NCI-H2029 (cell line): ENCODE measurements around the gene PSMC6.
A peak's percentile ranks its signal among the peaks of the same experiment; 100 is the strongest.

ENCODE experiments used
- DNase-seq: peaks from one replicate; lab custom pipeline; 2025; lab: John Stamatoyannopoulos, UW

The PSMC6 gene

DNA sequence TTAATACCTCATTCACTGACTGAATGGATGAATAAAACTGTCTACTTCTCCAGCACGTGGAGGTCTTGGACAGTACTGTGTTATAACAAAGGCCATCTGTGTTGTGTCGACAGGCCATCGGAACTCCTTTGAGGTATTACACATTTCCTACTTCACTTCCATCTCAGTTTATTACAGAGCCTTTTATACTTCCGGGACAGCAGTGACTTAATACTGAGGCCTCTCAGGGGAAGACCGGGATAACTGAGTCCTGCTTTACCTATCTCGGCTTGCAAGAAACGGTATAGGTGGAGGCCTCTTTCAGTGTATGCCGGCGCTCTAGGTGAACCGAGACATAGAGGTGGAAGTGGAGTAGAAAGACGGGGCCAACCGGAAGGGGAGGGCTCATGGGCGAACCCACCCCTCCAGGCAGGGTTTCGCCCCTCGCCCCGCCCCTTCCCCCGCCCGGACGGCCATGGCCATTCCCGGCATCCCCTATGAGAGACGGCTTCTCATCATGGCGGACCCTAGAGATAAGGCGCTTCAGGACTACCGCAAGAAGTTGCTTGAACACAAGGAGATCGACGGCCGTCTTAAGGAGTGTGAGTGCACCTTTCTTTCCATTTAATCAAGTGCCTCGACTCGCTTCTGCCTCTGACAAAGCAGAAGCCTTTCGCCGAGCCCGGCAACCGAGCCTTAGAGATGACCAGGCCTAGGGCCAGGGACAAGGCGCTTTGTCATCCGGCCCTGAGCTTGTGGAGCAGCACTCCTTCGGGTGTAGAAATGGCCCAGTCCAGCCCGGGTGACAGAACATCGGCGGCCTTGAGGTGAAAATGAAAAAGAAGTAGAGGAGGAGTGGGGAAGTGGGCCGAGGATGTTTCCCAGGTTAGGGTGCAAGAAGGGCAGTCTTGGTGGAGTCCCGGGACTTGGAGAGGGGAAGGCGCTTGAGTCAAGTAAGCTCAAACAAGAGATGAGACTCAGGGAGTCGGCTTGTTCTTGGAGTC is at the start of gene PSMC6:
TSS of gene PSMC6 (plus strand) at position 477 of the 983 bp plus-strand sequence. CDS start at position 497, 20 bp downstream.
- DNase-seq: peak; percentile 97

DNA sequence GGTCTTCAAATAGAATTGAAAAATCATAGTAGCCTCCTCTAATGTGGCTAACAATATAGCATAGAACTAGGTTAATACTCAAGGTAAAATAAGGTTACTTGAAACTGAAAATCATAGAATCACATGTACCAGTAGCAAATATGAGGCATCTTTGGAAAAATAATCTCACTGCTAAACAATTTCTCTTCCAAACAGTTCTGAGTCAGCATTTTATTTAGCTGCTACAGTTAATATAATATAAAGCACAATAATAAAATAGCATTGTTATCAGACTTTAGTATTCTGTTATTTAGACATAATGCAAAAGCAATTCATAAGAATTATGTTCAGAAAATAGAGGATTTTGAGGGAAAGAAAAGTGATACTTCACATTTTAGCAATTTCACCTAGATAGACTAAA is 46.7 kb upstream of the PSMC6 start:
- no peak for DNase-seq

DNA sequence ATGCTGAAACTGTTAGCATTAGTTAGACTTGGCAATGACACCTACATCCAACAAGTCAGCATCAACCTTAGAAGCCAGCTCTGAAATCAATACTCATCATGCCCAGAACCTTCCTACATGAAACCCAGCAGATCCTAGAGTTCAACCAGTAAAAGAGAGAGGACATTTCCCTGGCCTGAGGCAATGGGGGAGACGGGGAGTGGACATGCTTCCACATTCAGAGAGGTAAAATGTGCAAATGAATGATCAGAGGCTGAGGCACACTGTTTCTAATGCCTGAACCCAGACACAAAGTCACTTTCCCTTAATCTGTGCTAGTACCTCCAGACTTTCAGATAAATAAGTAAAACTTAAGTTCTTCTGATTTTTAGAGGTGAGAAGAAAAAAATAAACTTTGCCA is 46.2 kb upstream of the PSMC6 start:
- no peak for DNase-seq

DNA sequence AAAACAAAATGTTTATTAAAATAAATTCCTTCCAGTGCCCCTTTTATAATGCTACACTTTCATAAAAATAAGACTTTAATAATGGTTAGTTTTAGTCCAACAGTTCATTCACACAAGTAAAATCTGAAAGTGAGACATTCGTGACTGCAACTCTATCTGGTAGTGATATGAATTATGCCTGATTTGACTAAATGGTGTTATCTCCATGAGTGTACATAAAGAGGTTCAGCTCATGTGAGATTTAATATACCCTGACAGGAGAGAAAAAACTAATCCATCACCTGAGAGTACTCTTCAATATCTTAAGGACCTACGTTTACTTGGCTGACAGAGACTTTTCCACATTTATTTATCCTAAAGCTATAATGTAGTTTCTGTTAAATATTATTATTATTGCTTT is 45.7 kb upstream of the PSMC6 start:
- DNase-seq: no peak

DNA sequence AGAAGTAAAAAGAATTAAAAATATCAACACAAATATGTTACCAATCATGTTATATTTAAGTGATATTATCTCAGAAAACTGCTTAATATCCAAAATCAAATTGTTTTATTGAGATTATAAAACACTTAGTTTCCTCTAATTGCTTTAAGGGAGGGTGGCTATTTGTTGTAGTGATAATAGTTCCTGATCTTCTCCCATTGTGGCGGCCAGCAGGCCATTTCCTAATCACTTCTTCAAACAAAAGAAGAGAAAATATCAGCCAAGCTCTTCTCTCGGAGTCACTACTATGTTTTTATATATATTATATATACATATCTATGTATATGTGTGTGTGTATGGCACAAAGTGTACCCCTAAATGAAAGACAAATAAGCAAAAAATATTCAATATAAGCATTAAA is 43.1 kb upstream of the PSMC6 start:
- no peak for DNase-seq

DNA sequence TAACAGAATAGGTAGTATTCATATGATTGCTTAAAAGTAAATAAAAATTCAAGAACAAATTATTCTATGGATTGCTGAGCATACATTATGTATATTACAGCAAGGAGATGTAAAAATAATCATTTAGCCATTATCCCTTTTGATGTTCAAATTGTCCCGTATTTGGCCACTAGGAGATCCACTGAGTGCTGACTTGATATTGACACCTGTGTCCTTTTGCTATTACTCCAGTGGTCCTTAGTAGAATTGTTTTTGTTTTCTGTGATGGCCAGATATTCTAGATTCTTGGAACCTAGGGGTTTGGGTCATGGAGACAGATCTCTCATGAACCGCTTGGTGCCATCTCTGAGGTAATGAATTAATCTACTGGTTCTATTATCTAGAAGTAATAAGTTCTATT is 28.4 kb upstream of the PSMC6 start:
- no peak for DNase-seq

DNA sequence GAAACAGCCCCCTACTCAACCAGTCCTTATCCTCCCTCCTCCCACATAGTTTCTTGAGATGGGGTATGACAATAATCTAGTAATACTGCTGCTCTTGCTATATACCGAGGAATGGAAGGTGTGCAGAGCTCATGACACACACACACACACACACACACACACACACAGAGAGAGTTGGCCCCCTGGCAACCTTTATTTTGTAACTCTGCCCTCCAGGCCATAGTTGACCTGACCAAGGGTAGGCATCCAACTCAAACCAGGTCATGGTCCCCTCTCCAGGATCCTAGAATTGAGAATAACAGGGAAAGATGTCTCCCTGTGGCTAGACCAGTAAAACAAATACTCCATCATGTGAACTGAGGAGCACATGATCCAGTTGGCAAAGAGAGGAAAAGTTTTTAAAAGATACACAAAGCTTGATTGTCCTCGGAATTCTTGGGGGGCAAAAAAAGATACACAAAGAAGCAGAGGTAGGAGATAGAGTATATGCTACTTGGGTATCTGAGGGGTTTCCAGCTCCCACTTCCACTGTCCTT is 22.9 kb upstream of the PSMC6 start:
- no peak for DNase-seq

DNA sequence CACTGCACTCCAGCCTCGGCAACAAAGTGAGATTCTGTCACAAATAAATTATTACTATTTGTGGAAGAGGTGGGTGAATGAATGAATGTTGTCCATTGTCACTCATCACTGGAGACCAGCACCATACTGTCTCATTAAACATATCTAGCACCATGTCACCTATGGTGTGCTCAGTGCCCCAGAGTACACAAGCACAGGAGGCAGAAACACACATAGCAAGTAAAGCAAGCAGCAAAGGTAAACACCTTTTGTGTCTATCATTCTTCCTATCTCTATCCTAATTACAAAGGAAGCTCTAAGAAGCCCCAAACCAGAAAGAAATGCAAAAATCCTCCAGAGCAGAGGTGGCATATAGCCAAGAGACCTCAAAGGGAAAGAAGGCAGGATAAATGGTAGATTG is 20.8 kb upstream of the PSMC6 start:
- DNase-seq: no peak

DNA sequence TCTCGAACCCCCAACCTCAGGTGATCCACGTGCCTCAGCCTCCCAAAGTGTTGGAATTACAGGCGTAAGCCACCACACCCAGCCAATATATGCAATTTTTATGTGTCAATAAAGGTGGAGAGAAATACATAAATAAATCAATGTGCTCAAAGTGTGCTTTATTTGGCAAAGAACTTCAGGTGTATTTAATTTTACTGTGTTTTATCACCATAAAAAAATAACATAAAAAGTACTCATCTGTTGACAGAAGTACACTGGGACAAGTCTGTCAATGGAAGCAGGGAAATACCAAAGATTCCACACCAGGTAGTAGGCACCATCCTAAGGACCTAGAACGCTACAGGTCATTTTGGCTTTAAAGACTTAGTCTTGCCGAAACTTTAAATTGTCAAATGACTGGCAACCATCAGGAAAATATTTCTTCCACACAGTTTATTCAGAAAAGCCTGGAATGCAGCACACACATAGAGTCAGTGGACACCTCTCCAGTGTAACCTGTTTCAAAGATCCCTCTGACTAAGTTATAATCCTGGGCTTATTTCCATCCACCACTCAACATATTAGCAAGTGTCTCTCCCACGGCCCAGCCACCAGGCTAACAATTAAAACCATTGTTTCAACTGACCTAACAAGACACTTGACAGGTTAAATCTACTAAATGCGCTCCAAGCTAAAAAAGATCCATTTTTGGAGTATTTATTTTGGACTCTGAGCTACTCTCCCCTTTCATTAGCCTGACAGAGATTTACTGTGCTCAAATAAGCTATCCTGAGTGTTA is 15.8 kb upstream of the PSMC6 start:
- no peak for DNase-seq

DNA sequence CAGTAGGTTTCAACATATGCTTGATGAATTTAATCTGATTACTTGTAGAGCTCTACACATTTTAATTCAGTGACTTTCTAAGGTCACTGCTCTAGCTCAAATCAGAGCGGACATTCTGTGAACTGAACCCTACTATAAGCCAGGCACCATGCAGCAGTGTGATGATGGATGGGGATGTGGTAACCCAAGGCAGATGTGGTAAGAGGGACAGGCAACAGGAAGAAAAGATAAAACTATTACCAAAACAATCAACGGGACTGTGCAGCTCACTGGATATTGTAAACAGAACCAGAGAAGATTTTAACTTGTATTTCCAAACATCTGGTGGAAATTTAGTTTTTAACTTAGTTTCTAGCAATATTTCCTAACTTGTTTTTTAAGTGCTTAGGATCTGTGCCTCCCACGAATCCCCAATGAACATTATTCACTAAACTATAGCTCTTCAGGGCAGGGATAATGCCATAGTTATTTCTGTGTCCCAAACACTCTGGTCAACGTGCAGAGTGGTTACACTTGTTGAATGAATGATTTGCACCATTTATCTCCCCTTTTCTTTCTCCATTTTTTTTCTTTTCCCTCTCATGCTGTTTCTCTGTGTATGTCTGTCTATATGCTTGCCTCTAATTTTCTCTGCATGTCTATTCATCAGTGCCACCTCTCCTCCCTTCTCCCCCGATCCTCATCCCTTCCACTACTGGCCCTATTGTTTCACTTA is 14.6 kb upstream of the PSMC6 start:
- no peak for DNase-seq

DNA sequence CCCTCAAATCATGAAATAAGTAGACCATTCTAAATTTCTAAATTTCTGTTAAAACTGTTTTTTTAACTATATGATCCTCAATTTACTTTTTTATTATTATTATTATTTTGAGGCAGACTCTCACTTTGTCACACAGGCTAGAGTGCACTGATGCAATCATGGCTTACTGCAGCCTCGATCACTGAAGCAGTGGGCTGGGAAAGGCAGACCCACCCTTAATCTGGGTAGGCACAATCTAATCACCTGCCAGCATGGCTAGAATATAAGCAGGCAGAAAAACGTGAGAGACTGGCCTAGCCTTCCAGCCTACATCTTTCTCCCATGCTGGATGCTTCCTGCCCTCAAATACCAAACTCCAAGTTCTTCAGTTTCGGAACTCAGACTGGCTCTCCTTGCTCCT is 14.0 kb upstream of the PSMC6 start:
- DNase-seq: no peak

DNA sequence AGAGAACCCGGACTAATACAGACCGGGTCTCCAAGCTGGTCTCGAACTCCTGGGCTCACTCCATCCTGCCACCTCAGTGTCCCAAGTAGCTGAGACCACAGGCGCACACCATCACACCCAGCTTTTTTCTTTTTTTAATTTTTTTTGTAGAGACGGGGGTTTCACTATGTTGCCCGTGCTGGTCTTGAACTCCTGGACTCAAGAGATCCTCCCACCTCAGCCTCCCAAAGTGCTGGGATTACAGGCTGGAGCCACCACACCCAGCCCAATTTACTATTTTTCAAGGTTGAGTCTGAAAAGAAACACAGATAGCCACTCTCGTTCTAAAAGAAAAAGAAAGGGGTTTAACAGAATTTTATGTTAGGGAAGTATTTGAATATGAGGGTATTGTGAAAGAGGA is 13.5 kb upstream of the PSMC6 start:
- no peak for DNase-seq

DNA sequence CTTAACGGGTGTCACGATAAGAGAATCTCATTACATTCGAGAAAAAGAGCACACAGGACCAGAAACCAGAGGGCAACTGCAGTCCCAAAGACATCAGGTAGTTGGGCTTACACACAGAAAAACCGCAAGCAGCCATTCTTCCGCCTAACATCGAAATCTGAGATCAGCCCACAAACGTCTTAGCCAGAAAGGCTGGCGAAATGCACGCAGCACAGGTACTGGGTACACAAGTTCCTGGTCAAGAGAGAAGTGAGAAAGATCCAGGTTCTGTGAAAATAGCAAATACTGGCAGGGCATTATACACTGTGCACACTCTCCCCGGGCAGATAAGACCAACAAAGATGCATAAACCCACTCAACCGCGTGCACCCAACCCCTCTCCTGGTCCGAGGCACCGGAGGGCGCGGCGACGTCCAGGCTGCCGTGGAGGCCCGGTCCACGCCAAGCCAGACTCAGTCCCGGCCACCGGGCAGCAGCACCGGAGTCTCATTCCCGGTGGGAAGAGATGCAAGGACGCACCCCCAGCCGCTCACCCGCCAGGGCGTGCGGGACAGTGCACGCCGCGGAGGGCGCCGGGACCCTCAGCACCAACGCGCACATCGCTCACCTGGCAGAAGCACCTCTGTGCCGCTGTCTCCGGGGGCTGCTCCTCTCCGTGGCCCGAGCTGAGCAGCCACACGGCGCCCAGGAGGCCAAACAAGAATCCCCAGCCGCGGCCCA is 12.1 kb upstream of the PSMC6 start:
- DNase-seq: peak; percentile 58

DNA sequence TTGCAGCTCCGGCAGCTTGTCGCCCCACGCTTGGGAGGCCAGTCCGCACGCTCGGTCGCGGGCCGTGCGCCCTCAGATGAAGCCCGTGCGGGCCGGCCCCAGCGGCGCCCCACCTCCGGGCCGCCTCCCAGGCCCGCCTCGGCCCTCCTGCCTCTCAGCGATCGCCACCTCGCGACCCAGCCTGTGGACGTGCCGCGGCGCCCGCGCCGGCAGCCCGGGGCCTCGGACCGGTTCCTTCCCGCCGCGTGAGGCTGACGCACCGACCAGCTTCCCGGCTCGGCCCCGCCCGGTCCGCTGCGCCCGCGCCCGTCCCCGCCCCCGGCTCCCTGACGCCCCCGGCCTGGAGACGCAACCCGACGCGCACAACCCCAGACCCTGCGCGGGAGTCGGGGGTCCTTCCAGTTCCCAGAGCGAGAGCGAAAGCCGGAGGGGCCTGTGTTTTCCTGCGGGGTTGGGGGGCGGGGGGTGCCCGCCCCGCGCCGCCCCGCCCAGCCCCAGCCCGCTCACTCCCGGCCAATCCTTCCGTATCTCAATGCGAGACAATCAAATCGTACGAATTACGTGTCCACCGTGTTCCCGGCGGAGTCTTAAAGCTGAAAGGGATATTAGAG is 11.4 kb upstream of the PSMC6 start, which contains the start of gene ERO1A:
TSS of gene ERO1A (minus strand) at position 78 of the 611 bp plus-strand sequence. CDS start at position 1, 77 bp downstream.
- DNase-seq: peak; percentile 78

DNA sequence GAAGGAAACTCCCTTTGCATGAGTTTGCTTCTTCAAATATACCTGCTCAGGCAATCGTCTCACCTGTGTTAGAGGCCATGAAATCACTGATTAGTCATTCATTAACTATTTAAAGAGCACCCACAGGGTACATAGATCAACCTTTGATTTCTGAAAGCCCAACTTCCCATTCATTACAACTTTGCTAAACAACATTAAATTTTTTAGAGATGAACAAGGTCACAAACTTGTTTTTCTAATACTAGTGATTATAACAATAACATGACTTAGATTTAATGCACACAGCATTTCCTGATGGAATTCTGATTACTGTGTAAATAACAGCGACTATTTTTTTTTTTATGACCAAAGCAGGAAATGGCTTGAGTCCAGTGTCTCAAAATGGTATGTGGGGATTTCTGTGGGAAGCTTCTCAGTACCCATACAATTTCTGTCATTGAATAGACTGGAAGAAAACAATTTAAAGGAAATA is 6.3 kb upstream of the PSMC6 start:
- peak; percentile 8 for DNase-seq

DNA sequence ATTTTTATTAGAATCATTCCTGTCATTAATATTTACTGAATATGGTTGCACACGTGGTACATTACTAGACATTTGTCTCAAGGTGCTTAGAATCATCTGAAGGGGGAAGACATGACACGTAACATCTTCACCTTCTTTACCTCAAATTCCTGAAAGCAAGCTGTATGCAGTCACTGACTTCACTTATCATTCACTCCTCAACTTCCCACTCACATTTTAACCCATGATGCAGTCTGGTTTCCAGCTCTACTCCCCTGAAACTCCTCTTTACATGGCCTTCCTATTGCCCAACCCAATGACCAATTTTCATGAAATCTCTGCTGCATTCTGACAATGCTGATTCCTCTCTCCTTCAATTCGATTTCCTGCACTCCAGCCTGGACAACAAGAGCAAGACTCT is 5.8 kb upstream of the PSMC6 start:
- DNase-seq: no peak

DNA sequence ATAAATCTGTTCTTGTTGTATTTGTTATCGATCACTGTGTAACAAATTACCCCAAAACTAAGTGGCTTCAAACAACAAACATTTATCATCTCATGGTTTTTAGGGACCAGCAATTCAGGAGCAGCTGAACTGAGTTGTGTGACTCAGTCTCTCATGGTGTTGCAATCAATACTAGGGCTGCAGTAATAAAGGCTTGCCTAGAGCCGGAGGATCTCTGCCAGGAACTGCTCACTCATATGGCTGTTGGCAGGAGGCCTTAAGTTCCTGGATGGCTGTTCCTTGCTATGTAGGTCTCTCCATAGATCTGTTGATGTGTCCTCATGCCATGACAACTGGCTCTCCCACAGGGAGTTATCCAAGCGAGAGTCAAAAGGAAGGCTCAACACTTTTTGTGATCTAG is 3.8 kb upstream of the PSMC6 start:
- peak; percentile 46 for DNase-seq

DNA sequence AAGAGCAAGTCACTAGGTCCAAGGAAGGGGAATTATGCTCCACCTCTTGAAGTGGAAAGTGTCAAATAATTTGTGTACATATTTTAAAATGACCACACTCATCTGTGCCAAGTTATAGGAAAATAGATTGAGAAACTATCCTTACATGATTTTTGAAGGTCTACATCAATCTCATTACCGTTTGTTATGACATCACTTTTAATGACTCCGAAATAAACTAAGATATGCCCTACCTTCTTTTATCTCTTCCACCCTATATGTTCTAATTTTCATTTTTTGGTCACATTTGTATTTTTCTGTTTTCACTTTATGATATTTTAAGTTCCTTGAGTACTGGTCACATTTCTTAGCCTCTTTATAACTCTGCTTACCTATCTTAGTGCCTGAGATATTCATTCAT is 3.3 kb upstream of the PSMC6 start:
- no peak for DNase-seq

DNA sequence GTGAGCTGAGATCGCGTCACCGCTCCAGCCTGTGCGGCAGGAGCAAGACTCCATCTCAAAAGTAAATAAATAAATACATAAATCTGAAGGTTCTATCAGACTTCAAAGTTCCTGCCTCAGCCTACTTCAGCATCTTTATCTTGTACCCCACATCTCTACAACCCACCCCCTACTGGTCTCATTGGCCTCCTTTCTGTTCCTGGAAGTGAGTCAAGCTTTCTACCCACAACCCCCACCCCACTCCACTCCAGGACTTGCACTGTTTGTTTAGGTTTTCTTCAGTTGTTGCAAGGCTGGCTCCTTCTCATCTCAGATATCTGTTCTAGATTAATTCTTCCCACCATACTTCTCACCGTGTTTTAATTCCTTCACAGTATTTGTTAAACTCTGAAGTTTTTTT is 714 bp upstream of the PSMC6 start:
- DNase-seq: peak; percentile 12

DNA sequence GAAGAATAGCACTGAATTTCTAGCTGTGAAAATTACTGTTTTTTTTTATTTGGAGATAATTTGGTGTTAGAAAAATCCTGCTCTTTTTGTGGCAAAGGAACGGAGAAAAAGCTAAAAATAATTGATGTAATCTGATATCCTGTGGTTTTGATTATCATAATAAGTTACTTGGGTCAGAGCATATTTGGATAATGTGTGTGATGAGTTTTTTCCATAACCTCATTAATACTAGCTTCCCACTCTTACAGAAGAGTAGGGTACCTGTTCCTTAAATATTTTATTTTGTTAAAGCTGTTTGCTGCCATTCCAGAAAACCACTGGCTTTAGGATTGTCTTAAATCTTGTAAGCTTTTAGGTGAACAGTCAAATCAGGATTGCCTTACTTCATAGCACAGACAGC is 4.7 kb downstream of the PSMC6 start:
- no peak for DNase-seq

DNA sequence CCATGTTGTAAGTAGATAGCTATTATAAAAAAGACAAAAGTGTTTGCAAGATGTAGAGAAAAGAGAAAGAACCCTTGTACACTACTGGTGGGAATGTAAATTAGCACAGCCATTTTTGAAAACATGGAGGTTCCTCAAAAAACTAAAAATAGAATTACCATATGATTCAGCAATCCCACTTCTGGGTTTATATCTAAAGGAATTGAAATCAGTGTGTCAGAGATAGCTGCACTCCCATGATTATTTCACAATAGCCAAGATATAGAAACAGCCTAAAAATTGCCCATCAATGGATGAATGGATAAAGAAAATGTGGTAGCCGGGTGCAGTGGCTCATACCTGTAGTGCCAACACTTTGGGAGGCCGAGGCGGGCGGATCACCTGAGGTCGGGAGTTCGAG is 9.2 kb downstream of the PSMC6 start:
- no peak for DNase-seq
